ENCODE measurements around the gene CST9. TPM values are rescaled to one million over a fixed set of nuclear protein-coding genes. Genes with fewer than 3 reads are reported as not detected.

CST9 gene
- total RNA-seq (2014; rRNA removed; shearing (Covaris generic)), result not detected in 2 replicates

DNA sequence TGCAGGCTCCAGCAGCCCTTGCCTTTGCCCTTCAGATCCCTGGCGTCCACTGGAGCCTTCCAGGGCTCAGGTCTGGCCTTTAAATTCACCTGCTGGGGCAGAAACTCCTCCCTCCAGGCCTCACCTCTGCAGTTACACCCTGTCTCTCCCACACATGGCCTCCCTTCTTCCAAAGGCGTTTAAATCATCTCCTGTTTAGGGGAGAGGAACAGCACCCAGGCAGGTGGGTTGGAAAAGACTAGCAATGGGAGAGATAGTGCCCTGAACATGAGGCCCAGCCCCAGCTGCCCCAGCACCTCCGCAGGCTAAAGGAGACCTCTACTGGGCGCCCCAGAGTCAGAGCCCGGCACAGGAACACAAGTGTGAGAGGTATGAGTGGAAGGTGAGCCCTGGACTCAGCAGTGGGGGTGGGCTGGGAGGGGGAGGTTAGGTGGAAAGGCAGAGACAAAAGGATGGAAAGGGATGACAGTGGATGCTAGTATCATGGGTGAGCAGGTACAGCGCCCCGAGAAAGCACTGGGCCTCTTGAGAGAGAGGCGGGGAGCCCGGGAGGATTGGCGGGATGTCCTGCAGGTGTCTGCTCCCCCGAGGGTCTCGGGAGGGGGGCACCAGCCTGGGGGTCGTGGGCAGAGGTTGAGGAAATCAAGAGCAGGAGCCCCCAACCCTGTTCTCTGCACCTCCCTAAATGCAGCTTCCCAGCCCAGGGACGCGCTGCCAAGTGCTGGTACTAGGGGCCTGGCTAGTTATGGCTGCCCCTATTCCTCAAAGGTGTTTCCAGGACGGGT, at the start of gene CST9:
Gene CST9, minus strand, starts transcription at position 51 of the 785 bp plus-strand sequence. CDS start 53 bp downstream, outside the sequence.
- Histone ChIP-seq H3K4me3 (no peak within 1 kb of the TSS), H3K4me1 (no peaks in the 10 kb centered on the region), H3K27ac (no peak within 1 kb of the TSS), H3K36me3 (no peaks in the 10 kb centered on the region), H3K27me3 (peaks cover 10% of the 10 kb centered on the region; the same call in 1 of the 2 replicates), H3K9me3 (replicated peaks) (no peaks in the 10 kb centered on the region)
- DNase-seq, result no peak

- H3K9me3 ChIP-seq (replicated peaks), result no peaks in the 10 kb centered on the region
- H3K27ac ChIP-seq, result no peak overlapping the region
- no peak for DNase-seq
- H3K36me3 ChIP-seq, result no peaks in the 10 kb centered on the region
- H3K27me3 ChIP-seq, result peaks cover 3% of the 10 kb centered on the region; the same call in 1 of the 2 replicates
- H3K4me3 ChIP-seq, result no peak overlapping the region
- no peaks in the 10 kb centered on the region for H3K4me1 ChIP-seq
Measured at GRCh38 chr20:23654717-23655116, 49.0 kb upstream of the CST9 start.

DNA sequence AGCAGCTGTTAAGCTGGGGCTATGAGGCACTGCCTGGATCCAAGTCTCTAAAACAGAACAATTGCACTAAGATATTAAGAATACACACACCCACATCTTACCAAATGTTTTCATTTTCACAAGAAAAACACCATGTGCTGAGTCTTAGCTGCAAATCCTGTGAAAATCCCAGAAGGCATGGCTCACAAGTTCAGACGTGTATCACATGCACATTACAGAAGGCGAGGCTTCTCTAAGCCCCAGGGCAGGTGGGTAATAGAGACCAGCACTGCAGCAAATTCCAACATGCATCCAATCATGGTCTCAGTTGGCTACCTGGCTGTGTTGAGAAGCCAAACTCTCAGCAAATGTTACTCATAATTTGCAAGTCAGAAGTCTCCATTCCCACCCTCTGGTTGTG, 48.3 kb upstream of the CST9 start:
- no peak for DNase-seq
- H3K36me3 ChIP-seq, result no peaks in the 10 kb centered on the region
- no peaks in the 10 kb centered on the region for H3K9me3 ChIP-seq (replicated peaks)
- peaks cover 3% of the 10 kb centered on the region; the same call in 1 of the 2 replicates for H3K27me3 ChIP-seq
- no peaks in the 10 kb centered on the region for H3K4me1 ChIP-seq
- no peak overlapping the region for H3K27ac ChIP-seq
- H3K4me3 ChIP-seq, result no peak overlapping the region

DNA sequence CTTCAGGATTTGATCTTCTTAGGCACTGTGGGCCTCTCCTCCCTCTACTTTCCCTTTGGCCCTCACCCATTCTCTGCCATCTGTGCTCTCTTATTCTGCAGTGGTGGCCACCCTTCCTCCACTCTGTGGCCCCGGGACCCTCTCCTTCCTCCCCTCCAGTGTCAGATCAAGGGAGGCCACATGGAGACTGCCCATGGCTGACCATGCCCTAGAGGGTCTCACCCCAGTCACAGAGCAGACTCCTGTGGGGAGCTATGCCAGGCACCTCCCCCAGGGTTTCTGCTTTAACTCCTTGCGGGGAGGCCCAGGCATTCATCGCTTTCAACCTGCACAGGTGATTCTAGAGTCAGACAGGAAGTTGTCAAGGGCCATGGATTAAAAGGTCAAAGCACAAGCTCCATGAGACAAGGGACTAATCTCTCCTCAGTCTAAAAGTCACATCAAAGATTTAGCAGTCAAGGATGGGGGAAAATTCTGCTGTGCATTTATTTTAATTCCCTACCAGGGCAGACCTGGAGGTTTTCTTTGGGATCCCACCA, 47.8 kb upstream of the CST9 start:
- Histone ChIP-seq H3K36me3 (no peaks in the 10 kb centered on the region), H3K4me3 (no peak overlapping the region), H3K4me1 (no peaks in the 10 kb centered on the region), H3K27ac (no peak overlapping the region), H3K9me3 (replicated peaks) (no peaks in the 10 kb centered on the region), H3K27me3 (peaks cover 3% of the 10 kb centered on the region; the same call in 1 of the 2 replicates)
- DNase-seq, result no peak

GRCh38 chr20:23652926-23653325, 47.2 kb upstream of the CST9 start:
- Histone ChIP-seq H3K4me3 (no peak overlapping the region), H3K9me3 (replicated peaks) (no peaks in the 10 kb centered on the region), H3K27ac (no peak overlapping the region), H3K27me3 (peaks cover 3% of the 10 kb centered on the region; the same call in 1 of the 2 replicates), H3K4me1 (no peaks in the 10 kb centered on the region), H3K36me3 (no peaks in the 10 kb centered on the region)
- no peak for DNase-seq

GRCh38 chr20:23652371-23652770, 46.7 kb upstream of the CST9 start:
- no peaks in the 10 kb centered on the region for H3K36me3 ChIP-seq

DNA sequence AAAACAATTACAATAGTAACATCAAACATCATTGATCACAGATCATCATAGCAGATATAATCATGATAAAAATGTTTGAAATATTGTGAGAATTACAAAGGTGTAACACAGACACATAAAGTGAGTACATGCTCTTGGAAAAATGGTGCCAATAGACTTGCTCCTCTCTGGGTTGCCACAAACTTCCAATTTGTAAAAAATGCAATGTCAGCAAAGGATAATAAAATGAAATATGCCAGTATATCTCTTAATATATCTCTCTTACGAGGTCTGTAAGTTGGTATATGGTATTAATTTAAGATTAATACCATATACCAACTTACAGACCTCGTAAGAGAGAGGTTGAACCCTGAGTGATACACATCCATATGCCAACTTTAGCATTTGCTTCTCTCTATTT, 45.4 kb upstream of the CST9 start:
- H3K27ac ChIP-seq, result no peak overlapping the region
- H3K4me1 ChIP-seq, result no peaks in the 10 kb centered on the region
- H3K4me3 ChIP-seq, result no peak overlapping the region
- no peak for DNase-seq
- H3K36me3 ChIP-seq, result no peaks in the 10 kb centered on the region
- H3K27me3 ChIP-seq, result peaks cover 3% of the 10 kb centered on the region; the same call in 1 of the 2 replicates
- H3K9me3 ChIP-seq (replicated peaks), result no peaks in the 10 kb centered on the region

More at GRCh38 chr20:23652371-23652770, 46.7 kb upstream of the CST9 start:
- Histone ChIP-seq H3K4me3 (no peak overlapping the region), H3K27ac (no peak overlapping the region), H3K27me3 (peaks cover 3% of the 10 kb centered on the region; the same call in 1 of the 2 replicates), H3K4me1 (no peaks in the 10 kb centered on the region), H3K9me3 (replicated peaks) (no peaks in the 10 kb centered on the region)
- no peak for DNase-seq

DNA sequence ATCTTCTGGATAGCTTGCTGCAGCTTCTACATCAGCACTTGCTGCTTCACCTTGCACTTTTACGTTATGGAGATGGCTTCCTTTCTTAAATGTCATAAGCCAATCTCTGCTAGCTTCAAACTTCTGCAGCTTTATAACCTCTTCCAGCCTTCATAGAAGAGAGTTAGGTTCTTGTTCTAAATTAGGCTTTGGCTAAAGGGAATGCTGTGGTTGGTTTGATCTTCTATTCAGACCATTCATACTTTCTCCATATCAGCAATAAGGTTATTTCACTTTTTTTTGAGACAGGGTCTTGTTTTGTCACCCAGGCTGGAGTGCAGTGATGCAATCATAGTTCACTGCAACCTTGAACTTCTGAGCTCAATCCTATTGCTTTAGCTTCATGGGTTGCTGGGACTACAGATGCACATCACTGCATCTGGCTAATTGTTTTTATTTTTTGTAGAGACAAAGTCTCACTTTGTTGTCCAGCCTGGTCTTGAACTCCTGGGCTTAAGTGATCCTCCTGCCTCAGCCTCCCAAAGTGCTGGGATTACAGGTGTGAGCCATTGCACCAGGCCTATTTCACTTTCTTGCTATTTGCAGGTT, 44.2 kb upstream of the CST9 start:
- Histone ChIP-seq H3K27me3 (no peaks in the 10 kb centered on the region), H3K27ac (no peak overlapping the region), H3K4me1 (no peaks in the 10 kb centered on the region), H3K4me3 (no peak overlapping the region), H3K36me3 (no peaks in the 10 kb centered on the region), H3K9me3 (replicated peaks) (no peaks in the 10 kb centered on the region)
- DNase-seq, result no peak

GRCh38 chr20:23649242-23649641, 43.5 kb upstream of the CST9 start:
- no peak overlapping the region for H3K4me3 ChIP-seq
- H3K36me3 ChIP-seq, result no peaks in the 10 kb centered on the region
- DNase-seq, result no peak
- H3K27ac ChIP-seq, result no peak overlapping the region
- H3K9me3 ChIP-seq (replicated peaks), result no peaks in the 10 kb centered on the region
- no peaks in the 10 kb centered on the region for H3K27me3 ChIP-seq
- no peaks in the 10 kb centered on the region for H3K4me1 ChIP-seq

GRCh38 chr20:23647346-23647745, 41.6 kb upstream of the CST9 start:
- H3K36me3 ChIP-seq, result no peaks in the 10 kb centered on the region
- no peak for DNase-seq

DNA sequence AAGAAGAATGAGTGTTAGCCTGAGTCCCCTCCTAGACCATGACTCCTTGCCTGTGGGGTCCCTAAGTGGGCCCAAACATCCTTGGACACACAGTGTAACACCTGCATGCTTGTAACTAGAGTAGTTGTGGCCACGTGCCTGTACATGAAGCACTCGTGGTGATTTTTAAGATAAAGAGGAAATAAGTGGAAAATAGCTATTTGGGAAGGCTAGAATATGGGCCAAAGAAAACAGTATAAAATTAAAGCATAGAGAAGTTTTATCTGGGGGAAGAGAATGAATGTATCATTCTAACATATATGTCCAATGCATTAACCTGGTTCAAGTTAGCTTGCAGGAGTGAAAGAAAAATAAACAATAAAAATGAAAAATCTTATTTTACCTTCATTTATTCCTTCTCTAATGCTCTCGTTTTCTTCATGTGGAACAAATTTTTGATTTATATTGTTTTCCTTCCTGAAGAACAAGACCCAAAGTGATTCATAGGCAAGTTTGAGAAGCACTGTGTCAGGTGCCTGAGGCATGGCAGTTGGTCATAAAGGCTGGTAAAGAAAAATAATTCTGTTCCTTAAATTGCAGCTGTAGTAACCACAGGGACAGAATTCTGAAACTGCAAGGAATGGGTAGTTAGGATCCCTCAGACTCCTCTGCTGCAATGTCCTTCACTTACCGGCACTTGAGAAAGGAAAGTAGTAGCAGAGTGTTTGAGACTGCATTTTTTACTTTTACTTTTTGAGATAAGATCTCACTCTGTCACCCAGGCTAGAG, 40.6 kb upstream of the CST9 start:
- Histone ChIP-seq H3K4me3 (no peak overlapping the region), H3K27me3 (no peaks in the 10 kb centered on the region), H3K9me3 (replicated peaks) (no peaks in the 10 kb centered on the region), H3K27ac (no peak overlapping the region), H3K4me1 (no peaks in the 10 kb centered on the region; the same call in 1 of the 2 replicates), H3K36me3 (no peaks in the 10 kb centered on the region)
- DNase-seq, result no peak

More at GRCh38 chr20:23647346-23647745, 41.6 kb upstream of the CST9 start:
- no peak overlapping the region for H3K27ac ChIP-seq
- no peaks in the 10 kb centered on the region for H3K27me3 ChIP-seq
- H3K4me1 ChIP-seq, result no peaks in the 10 kb centered on the region
- no peaks in the 10 kb centered on the region for H3K9me3 ChIP-seq (replicated peaks)
- H3K4me3 ChIP-seq, result no peak overlapping the region

DNA sequence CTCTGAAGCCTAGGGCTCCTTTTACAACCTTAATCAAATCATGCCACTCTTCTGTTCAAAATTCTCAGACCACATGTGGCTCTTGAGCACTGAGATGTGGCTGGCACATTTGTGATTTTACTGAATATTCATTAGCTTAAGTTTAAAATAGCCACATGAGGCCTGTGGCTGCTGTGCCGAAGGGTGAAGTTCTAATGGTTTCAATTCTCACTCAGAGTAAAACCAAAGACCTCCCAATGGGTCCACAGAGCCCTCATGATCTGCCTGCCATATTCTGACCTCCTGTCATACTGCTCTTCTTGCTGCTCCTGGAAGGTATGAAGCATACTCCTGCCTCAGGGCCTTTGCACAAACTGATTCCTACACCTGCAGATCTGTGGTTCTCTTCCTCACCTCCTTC, 39.9 kb upstream of the CST9 start:
- Histone ChIP-seq H3K27me3 (no peaks in the 10 kb centered on the region), H3K4me1 (no peaks in the 10 kb centered on the region; the same call in 1 of the 2 replicates), H3K27ac (no peak overlapping the region), H3K36me3 (no peaks in the 10 kb centered on the region), H3K4me3 (no peak overlapping the region), H3K9me3 (replicated peaks) (no peaks in the 10 kb centered on the region)
- no peak for DNase-seq

DNA sequence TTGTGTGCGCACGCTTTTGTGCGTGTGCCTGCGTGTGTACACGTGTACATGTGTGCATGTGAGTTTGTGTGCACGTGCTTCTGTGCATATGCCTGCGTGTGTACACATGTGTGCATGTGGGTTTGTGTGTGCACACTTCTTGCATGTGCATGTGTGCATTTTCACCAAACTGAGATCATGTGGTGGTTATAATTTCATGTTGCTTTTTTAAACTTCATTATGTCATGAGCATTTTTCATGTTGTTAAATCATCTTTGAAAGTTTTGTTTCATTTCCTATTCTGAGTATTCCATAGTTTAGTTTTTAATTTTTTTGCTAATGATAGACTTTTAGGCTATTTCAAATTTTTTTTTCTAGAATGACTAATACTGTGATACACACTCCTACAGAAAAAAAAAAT, 38.4 kb upstream of the CST9 start:
- H3K27me3 ChIP-seq, result no peaks in the 10 kb centered on the region
- no peak overlapping the region for H3K27ac ChIP-seq
- H3K4me1 ChIP-seq, result no peaks in the 10 kb centered on the region; the same call in 1 of the 2 replicates
- no peak overlapping the region for H3K4me3 ChIP-seq
- DNase-seq, result no peak
- no peaks in the 10 kb centered on the region for H3K9me3 ChIP-seq (replicated peaks)
- H3K36me3 ChIP-seq, result no peaks in the 10 kb centered on the region

GRCh38 chr20:23643659-23644058, 37.9 kb upstream of the CST9 start:
- no peak overlapping the region for H3K27ac ChIP-seq
- no peaks in the 10 kb centered on the region; the same call in 1 of the 2 replicates for H3K4me1 ChIP-seq
- no peaks in the 10 kb centered on the region for H3K9me3 ChIP-seq (replicated peaks)
- no peak for DNase-seq
- H3K4me3 ChIP-seq, result no peak overlapping the region
- no peaks in the 10 kb centered on the region for H3K36me3 ChIP-seq
- no peaks in the 10 kb centered on the region for H3K27me3 ChIP-seq

All from SJCRH30 (cell line).